Hindlimb muscle (tissue), 1 donor: ENCODE measurements around the gene EFS. TPM values are rescaled to one million over a fixed set of nuclear protein-coding genes. Genes with fewer than 3 reads are reported as not detected.
"Not testable (repeated sequence)": the region's sequence is repeated elsewhere in the genome, so short reads cannot be mapped to it uniquely, and the experiment has no call there.

Source experiments
- DNase-seq: peaks from one replicate; pipeline ENCODE4 v3.0.0-alpha.2; 2013
- polyA plus RNA-seq: library from polyadenylated mRNA; unstranded; fragments of 120-200 nt; gene quantifications from one replicate; pipeline ENCODE4 v1.2.1, GENCODE V29; 2013; ENCODE audit not compliant: insufficient read length

Gene EFS
- polyA plus RNA-seq, 1 donor: 56.9 TPM

DNA sequence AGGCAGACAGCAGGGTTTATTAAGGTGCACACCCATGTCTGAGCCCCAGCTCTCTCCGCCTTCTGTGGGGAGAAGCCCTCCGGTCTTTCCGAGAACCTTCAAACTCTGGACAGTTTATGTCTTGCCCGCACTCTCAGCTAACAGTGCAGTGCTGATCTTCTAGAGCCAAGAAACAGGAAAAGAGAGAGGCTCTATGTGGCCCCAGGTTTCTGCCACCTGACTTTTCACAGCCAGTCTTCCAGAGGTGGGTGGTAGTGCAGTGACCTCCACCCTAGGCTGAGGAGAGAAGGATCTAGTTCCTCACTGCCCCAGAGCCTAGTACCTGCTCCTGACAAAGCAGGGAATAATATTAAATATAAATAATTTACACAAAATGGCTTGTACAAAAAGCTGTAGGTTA is 8.3 kb downstream of the EFS start:
- DNase-seq: no peak

DNA sequence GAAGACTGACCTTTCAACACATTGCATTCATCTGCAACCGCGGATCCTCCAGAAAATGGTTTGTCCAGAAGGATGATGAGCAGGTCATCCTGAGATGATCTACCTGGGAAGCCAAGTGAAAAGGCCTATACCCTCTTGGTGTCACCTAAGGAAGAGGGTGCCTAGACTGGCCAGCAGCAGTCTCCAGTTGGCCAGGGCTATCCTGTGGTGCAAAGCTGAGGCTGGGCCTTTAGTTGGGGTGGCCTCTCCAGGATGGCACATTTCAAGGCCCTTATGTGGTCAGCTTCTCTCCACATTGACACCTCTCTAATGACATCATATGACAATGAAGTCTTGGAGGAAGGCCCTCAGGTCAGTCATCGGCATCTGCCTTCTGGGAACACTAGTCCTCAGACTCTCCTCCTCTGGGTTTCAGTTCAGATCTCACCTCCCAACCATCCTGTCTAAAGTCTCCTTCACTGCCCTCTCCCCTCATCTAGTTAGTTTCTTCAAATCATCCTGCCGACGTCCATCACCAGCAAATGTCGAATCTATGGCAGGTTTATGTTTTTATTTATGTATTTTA is 9.0 kb downstream of the EFS start:
- no peak for DNase-seq

DNA sequence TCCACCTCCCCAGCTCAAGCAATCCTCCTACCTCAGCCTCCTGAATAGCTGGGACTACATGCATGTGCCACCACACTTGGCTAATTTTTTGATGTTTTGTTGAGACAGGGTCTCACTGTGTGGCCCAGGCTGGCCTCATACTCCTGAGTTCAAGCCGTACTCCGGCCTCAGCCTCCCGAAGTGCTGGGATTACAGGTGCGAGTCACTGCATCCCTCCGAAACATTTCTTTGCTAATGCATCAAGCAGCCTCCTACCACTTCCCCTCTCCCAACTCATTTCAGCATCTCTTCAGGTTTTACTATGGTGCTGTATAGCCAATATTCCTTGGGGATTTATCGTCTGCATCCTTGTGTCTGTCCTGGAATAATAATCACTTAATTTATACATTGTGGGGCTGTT is 10.0 kb downstream of the EFS start:
- DNase-seq: no peak

DNA sequence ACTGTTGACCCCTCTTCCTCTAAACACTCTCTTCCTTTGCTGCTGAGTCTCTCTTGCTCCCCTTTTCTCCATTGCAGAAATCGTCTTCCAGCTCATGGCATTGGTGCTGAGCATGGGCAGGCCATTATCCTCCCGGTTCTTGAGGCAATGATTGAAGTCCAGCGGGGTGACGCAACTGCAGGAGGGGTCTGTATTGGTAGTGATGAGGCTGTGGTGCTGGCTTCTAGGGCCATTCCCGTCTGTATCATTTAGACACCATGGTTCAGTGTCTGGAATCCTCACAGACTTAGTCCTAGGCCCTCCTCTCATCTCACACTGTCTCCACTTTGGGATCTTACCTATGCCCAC is 11.6 kb downstream of the EFS start:
- DNase-seq: no peak

DNA sequence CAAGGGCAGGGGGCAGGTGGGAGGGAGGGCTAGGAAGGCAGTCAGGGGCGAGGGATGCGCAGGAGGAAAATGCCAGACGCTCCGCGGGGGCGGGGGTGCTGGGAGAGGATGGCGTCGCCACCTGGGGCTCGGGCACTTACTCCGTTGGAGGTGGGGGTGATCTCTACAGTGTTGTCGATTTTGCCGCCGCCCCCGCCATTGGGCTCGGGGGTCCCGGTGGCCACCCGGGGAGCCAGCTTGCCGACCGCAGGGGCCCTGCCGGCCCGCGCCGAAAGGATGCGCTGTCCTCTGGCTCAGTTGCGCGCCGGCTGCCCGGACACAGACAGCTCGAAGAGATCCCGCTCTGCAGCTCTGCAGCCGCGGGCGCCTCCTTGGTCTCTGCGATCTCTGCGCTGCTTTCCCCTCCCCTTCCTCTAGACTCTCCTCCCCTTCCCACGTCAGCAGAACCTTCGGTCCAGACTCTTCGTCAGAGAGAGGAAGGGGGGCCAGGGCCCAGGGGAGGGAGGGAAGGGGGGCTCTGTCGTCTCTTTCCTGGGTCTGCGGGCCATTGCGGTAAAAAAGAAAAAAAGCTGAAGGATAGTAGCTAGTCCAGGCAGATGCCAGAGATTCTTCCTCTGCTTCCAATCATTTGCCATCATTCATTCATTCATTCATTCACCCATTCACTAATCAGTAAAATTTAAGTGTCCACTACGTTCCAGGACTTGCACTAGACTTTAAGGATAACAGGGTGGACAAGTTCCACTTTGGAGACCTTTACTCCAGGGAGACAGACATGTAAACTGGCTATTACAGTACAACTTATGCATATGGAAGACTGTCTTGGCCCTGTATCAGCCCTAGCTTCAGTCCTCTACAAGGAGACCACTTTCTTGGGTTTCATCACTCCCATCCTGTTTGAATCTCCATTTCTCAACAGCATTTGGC is 12.2 kb downstream of the EFS start, which contains the start of gene SLC22A17:
SLC22A17 (minus strand) TSS at position 382 of the 927 bp plus-strand sequence.
- peak; percentile 91 for DNase-seq

DNA sequence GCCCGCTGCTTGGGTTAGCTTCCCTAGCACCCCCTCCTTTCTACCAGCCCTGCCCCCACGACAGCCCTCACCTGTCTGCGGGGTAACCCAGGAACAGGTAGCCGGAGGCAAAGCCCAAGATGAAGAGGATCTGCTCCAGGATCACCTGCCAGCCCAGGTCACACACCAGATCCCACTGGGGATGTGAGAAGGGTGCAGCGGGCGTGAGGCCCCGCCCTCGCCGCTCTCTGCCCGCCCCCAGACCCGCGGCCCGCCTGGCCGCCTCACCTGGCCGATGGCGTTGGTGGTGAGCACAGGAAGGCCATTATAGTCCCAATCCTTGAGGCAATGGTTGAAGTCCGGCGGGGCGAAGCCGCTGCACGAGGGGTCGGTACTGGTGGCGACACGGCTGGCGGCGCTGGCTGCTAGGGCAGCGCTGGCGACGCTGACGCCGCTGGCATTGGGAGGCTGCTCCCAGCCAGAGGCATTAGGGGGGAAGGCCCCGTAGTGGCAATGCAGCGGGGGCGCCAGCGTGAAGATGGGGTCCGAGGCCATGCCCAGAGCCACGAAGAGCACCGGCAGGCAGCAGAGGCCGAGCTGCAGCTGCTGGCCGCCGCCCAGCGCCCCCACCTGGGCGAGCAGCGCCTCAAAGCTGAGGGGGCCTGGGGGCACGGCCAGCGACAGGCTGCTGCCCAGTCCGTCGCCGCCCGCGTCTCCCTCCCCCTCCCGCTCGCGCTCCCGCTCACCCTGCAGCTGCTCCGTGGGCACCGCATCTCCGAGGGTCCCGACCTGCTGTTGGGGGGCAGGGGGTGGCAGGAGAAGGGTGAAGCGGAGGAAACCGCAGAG is 13.1 kb downstream of the EFS start:
- DNase-seq: no peak

DNA sequence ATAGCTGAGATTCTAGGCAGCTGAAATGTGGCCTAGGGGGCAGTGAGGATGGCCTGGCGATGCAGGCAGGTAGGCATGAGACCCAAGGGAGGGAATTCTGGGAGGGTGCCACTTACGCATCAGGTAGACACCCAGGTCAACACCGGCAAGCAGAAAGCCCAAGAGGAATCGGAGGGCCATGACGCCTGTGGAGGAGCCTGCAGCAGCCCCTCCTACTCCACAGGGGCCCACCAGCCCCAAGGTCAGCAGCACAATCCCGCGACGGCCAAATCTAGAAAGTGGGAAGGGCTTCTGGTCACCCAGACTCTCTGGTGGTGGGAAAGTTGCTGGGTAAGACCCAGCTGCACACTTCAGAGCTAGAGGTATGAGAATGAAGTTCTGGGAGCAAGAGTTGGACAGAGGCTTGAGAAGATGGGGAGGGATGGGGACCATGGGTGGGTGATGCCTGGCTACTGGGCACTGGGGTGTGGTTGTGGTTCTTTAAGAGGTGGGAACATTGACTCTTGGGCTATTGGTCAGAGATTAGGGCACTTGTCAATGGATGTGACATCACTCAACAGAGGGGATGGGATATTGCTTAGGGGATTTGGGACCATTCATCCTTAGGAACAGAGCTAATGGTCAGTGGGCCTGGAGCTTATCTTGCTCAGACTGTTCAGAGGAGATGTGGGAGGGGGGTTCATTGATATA is 15.7 kb downstream of the EFS start:
- DNase-seq: no peak

DNA sequence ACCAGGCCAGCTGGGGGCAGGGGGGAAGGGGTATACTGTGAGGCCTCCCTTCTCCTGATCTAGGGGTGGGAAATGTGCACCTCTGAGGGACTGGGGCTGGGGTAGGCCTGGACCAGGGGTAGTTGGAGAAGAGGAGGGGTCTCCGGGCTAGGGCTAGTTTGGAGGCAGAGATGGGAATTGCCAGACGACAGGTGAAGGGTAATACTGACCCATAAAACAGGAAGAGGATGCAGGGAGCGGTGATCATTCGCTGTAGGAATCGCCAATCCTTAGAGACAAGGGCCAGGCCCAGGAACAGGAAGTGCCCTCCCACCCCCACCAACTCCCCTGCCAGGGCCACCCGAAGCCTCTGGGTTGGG is 16.7 kb downstream of the EFS start:
- no peak for DNase-seq

DNA sequence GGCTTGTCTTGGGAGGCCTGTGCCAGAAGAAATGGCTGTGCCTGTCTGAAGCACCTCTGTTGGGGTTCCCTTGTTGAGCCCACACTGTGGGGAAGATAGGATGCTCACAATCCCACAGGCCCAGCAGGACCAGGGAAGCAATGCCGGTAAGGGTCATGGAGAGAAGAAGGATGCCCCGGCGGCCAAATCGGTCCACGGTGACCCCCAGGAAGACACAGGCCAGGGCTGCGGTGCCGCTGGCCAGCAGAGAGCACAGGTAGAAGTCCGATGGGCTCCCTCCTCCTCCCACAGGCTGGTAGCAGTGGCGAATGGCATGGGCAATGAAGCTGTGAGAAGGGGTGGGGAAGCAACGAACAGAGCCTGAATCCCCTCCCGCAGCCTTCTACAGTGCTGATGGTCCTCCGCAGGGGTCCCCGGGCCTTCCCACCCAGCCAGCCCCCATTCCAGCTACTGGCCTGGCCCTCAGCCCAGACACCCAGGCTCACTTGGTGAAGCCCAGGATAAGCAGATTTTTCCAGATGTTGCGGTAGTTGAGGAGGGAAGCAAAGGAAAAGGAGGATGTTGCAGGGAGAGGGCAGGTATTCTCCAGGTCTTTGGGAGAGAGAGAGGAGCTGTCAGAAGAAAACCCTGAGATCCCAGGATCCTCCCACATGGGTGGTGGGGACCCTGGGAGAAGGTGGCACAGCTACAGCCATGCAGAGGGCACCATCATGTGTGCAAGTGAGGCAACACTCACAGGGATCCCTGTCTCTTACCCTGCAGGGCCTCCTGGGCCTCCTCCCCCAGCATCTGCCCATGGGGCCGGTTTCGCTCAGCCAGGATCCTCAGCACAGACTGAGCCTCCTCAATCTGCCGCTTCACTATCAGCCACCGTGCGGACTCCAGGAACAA is 17.3 kb downstream of the EFS start:
- no peak for DNase-seq

DNA sequence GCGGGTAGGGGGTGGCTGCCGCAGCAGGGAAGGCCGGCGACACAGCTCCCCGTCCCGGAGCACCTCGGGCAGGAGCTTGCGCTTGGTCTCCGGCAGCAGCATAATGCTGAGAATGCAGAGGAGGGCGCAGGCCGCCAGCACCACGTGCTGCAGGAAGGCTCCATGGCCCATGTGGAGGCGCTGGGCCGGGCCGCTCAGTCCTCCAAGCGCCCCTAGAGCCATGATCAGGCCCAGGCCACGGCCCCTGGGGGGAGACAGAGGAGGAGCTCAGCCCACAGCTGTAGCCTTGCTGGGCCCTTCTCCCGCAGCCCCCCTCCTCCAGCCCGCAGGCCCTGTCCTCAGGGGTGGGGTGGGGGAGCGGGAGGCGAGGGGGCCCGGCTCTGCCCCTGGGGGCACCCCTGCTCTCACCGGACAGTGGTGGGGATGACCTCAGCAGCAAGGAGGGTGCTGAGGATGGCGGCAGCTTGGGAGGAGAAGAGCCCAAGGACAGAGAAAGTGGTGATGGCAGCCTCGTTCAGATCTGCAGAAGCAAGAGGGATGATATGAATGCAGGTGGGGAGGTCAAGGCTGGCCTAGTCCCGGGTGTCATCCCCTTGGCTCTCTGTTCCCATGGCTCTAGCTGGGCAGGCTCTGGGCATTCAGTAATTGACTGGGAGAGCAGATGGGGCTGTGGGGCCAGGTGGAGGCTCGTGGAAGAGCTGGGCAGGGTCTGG is 18.1 kb downstream of the EFS start:
- no peak for DNase-seq

DNA sequence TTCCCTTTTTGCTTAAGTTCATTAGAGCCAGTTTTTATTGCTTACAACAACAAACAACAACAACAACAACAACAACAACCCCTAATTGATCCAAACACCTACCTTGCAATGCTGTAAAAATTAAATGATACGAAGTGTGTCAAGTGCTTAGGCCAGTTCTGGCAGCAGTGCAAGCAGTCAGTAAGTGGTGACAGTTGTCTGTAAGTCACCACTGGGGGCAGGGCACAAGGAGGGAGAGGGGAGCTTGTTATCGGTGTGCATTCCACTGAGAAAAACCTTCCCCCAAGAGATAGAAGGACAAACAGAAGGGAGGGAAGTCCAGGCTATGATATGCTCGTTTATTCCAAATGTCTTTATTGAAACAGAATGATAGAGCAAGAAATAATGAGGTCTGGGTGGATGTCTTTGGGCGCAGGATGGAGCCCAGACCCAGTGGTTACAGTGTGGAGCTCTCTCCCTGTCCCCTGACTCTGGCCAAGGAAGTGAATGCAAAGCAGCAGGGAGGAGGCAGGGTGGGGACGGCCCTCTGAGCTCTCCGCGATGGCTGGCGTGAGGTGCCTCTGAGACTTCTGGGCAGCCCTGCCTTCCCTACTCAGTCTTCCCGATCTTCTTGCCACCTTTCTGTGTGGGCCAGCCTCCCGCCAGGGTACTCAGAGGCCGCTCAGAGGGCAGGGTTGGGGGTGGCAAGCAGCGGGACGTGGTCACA is 18.8 kb downstream of the EFS start:
- DNase-seq: no peak

DNA sequence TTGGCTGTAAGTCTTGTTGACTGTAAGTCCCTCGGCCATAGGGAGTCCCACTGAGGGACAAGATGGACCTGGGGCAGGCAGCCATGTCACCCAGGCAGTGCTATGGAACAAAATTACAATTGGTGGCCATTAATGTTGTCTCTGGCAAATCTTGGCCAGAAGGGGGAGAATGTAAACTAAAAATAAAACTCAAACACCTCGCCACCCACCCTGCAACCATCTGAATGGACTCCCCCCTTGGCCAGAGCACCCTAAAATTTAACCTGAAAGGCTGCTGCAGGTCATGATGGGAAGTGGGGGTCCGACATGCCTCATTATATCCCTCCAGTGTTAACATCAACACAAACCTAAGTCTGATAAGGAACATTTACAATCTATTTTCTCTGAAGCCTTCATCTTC is 20.5 kb downstream of the EFS start:
- DNase-seq: no peak

DNA sequence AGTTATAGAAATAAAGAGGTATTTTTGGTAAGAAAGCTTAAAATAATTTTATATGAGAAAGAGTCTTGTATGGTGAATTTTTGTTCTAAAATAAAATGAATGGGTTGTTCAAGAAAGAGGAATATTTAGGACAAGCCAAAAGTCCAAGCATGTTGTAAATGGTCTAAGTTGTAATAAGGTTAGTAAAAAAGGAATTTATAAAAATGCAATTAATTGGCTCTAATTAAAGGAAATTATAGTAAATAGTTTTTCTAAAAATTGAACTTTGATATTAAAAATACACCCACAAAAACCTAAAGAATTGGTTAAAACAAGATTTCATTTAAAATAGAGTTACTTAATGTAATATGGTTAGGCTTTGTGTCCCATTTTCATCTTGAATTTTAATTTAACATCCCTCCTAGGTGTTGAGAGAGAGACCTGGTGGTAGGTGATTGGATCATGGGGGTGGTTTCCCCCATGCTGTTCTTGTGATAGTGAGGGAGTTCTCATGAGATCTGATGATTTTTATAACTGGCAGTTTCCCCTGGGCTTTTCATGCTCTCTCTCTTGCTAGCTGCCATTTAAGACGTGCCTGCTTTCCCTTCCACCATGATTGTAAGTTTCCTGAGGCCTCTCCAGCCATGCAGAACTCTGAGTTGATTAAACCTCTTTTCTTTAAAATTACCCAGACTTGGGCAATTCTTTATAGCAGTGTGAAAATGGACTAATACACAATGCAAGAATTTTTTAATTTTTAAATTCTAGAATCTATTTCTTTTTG is 25.3 kb downstream of the EFS start:
- DNase-seq: no peak

DNA sequence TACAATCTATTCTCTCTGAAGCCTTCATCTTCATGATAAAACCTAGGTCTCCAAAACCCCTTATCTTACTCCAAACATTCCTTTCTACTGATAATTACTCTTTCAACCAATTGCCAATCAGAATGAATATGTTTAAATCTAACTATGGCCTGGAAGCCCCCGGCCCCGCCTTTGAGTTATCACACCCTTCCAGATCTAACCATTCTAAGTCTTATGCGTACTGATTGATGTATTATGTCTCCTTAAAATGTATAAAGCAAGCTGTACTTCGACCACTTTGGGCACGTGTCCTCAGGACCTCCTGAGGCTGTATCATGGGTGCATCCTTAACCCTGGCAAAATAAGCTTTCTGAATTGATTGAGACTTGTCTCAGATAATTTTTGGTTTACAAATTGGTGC is 29.3 kb downstream of the EFS start:
- no peak for DNase-seq

DNA sequence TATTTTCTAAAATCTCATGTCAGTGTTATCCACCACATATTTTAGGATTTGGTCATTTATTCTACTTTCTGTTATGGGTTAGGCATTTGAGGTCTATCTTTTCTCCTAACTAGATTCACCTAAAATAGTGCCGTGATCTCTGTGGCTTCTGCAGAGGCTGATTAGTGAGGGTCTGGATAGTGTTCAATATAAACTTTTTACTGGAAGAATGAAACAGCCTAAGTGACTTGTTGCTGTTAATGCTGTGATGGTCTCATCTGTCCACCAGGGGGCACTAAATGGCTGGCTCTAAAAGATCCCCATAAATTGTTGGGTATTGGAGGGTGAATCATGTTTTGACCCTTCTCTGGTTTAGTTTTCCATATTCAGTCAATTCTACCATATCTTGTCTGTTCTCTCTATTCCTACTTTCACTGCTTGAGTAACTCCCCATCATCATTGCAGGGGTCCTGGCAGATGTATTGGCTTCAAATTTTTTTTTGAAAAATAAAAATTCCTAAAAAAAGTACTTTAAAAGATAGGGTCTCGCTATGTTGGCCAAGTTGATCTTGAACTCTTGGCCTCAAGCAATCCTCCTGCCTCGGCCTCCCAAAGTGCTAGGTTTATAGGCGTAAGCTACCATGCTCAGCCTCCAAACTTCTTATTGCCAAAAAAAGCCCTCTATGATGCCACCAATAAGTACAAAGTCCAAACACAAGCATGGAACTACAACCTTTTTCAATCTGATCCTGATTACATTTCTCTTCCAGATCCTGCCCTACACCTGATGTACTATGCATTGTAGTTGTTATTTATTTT is 36.8 kb downstream of the EFS start:
- DNase-seq: peak; percentile 77

DNA sequence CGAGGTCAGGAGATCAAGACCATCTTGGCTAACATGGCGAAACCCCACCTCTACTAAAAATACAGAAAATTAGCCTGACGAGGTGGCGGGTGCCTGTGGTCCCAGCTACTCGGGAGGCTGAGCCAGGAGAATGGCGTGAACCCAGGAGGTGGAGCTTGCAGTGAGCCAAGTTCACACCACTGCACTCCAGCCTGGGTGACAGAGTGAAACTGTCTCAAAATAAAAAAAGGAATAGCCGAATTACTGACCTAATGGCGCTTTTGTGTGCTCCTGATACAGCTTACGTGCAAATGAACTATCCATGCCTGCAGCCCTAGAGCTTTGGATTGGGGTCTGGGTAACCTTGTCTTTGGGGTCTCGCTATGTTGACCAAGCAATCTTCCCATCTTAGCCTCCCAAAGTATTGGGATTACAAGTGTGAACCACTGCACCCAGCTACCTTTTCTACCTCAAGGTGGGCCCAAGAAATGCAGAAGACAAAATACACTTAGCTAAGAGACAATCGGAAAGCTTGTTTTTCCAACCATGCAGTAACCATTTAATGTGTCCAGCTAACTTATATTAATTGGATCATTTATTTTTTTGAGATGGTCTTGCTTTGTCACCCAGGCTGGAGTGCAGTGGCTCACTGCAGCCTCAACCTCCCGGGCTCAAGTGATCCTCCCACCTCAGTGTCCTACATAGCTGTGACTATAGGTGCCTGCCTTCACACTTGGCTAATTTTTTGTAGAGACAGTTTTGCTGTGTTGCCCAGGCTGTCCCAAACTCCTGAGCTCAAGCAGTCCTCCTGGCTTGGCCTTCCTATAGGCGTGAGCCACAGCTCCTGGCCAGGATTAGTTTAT is 38.3 kb downstream of the EFS start:
- no peak for DNase-seq

DNA sequence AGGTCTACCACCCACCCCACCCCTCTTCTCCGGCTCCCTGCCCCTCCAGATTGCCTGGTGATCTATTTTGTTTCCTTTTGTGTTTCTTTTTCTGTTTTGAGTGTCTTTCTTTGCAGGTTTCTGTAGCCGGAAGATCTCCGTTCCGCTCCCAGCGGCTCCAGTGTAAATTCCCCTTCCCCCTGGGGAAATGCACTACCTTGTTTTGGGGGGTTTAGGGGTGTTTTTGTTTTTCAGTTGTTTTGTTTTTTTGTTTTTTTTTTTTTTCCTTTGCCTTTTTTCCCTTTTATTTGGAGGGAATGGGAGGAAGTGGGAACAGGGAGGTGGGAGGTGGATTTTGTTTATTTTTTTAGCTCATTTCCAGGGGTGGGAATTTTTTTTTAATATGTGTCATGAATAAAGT is 39.2 kb downstream of the EFS start:
- DNase-seq: not testable (repeated sequence)

DNA sequence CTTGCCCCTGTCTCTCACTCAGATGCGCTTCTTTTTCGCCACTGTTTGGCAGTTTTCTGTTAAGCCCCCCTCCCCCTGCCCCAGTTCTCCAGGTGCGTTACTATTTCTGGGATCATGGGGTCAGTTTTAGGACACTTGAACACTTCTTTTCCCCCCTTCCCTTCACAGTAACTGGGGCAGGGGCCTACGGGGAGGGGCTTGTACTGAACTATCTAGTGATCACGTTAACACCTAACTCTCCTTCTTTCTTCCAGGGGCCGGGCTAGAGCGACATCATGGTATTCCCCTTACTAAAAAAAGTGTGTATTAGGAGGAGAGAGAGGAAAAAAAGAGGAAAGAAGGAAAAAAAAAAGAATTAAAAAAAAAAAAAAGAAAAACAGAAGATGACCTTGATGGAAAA is 40.0 kb downstream of the EFS start:
- DNase-seq: no peak
